Heart left ventricle (tissue), 16 donors: ENCODE results near the gene ZBTB26. TPM values are rescaled to one million over a fixed set of nuclear protein-coding genes. Genes with fewer than 3 reads are reported as not detected.

ENCODE experiments used
- ATAC-seq, 4 donors: fragments of 200-7000 bp; cut with Tn5 transposase; one replicate each; pipeline ENCODE4 v1.9.1; 2020 to 2022; ENCODE audit warnings: moderate library complexity in 4 of 4, mild to moderate bottlenecking in 3 of 4, moderate number of reproducible peaks in 1 of 4
- DNase-seq, 5 donors: peaks; one replicate each; pipeline ENCODE4 v3.0.0-alpha.2; 2020
- H3K27ac ChIP-seq, 12 donors: fragments of 200-600 bp; sonication (generic) in 4 of 12; one replicate each; pipeline versions ENCODE4 v1.5.0 to v1.8.0; 2016 to 2022; ENCODE audit warnings: mild to moderate bottlenecking in 2 of 12
- H3K27me3 ChIP-seq, 9 donors: fragments of 200-600 bp; sonication (generic) in 2 of 9; one replicate each; pipeline versions ENCODE4 v1.5.1 to v1.8.0; 2016 to 2022; ENCODE audit warnings: mild to moderate bottlenecking in 3 of 9
- H3K36me3 ChIP-seq, 9 donors: fragments of 200-600 bp; sonication (generic) in 2 of 9; one replicate each; pipeline versions ENCODE4 v1.5.0 to v1.8.0; 2018 to 2022; ENCODE audit warnings: mild to moderate bottlenecking in 2 of 9
- H3K4me1 ChIP-seq, 12 donors: fragments of 200-600 bp; sonication (generic) in 4 of 12; one replicate each; pipeline versions ENCODE4 v1.5.0 to v1.8.0; 2016 to 2022; ENCODE audit warnings: mild to moderate bottlenecking in 3 of 12
- H3K4me3 ChIP-seq, 12 donors: fragments of 200-600 bp; sonication (generic) in 4 of 12; one replicate each; pipeline versions ENCODE4 v1.5.0 to v1.8.0; 2017 to 2022; ENCODE audit warnings: mild to moderate bottlenecking in 9 of 12, moderate library complexity in 4 of 12
- H3K9me3 ChIP-seq, 12 donors: fragments of 200-600 bp; sonication (generic) in 4 of 12; one replicate each; pipeline versions ENCODE4 v1.5.0 to v1.8.0; 2016 to 2022; ENCODE audit warnings: mild to moderate bottlenecking in 1 of 12
- CTCF ChIP-seq, 12 donors: fragments of 200-600 bp; sonication (generic) in 4 of 12; IDR thresholded peaks; one replicate each; pipeline versions ENCODE4 v1.5.0 to v1.8.0; 2018 to 2022; ENCODE audit warnings: antibody characterized with exemption in 12 of 12, mild to moderate bottlenecking in 5 of 12
- POLR2A ChIP-seq, 2 donors: fragments of 450-650 bp; IDR thresholded peaks; one replicate each; pipeline ENCODE4 v1.6.1; 2017; ENCODE audit warnings: antibody characterized with exemption in 2 of 2, mild to moderate bottlenecking in 2 of 2, moderate library complexity in 2 of 2
- WGBS, 4 donors: extraction: QIAGEN DNeasy Blood & Tissue Kit in 2 of 4; methylation state at CpG; one replicate each; pipeline versions ENCODE4 v1.1.5 to v1.1.7; 2013 to 2018; 5-methylcytosine and 5-hydroxymethylcytosine counted together
- intact Hi-C, 10 donors: fragments of 100-400 bp; cut with DNase I; formaldehyde crosslinking; loops; one replicate each; pipeline versions ENCODE4 v1.11.1 to v1.14.2; 2022
- polyA plus RNA-seq, 2 donors: library from polyadenylated mRNA; stranded (reverse); fragments of 200-250 nt; gene quantifications; one replicate each; pipeline ENCODE4 v1.2.3, GENCODE V29; 2013
- total RNA-seq, 9 donors: library from RNA; depleted of rRNA in 2 of 9; stranded (reverse); fragments of >200 nt in 2 of 9; fragmentation: NEBNext Ultra II Directional in 3 of 9; extraction: Animal tissue kit (Norgen Biotek cat#: 25700) in 3 of 9; gene quantifications; one replicate each; pipeline versions ENCODE4 v1.1.0 to v1.2.4, GENCODE V29; 2016 to 2023
- donor health status: ischemic (EF 13 %, LVEDD 7.1; RV severe dilation, severe dysfunction).
- donor health status: healthy with polysubstance abuse.
- donor health status: DM: no; HTN: yes; CAD: no.
- donor health status: DM: no; HTN: no; CAD: no.
- donor health status: ischemic (EF 25% LVEDD 6.9; RV normal size, moderate dysfunction).
- donor health status: ischemic (EF 25% LVEDD 5.7; RV mildly dilated, moderate dysfunction).
- donor health status: healthy.
- donor health status: DM: yes; HTN: yes; CAD: no.
- donor health status: ischemic (EF 35%, LVEDD 5.7; RV mildly dilated, moderate dysfunction).
- donor health status: nonischemic (EF 11% LVEDD 7.7; RV severe dilation, severe dysfunction).
- donor health status: DM: yes; HTN: yes; CAD: no.
- donor health status: PGD.
- donor health status: ischemic (EF 29% LVEDD 5.4; RV normal size, mild dysfunction).
- donor health status: nonischemic (EF 23%, LVEDD 6.1; RV moderate dilation, normal function).

The ZBTB26 gene
- total and polyA plus RNA-seq, 11 donors, result 1.3 to 6.1 (median 3.3) TPM

- H3K27me3 ChIP-seq, result no peaks in the 10 kb centered on the region
- no peak for DNase-seq
- peak overlapping the region in 11 of 12 donors; percentile 46 to 95 (median 80) for H3K27ac ChIP-seq
- WGBS, 4 donors, result 32 to 33% (median 32%) methylated on average over 6 of the region's 6 CpGs
- intact Hi-C loops, result loop anchor here in 3 of 10 donors (2.0 to 5.0 kb wide), 5 partner anchors 33 to 52 kb away; partner anchors contain the start of gene RC3H2 (in 2 of the 3)
- H3K4me3 ChIP-seq, result peak overlapping the region in 9 of 12 donors; percentile 36 to 99 (median 86)
- H3K36me3 ChIP-seq, result peaks cover 0 to 45% (median 24%) of the 10 kb centered on the region in 9 donors
- no peak for ATAC-seq
- H3K9me3 ChIP-seq, result no peaks in the 10 kb centered on the region
- H3K4me1 ChIP-seq, result peaks cover 0 to 36% (median 26%) of the 10 kb centered on the region in 12 donors
- TF ChIP-seq CTCF (IDR thresholded peaks at IDR 0.05) (no peak), POLR2A (IDR thresholded peaks at IDR 0.05) (no peak)
Measured at GRCh38 chr9:122940454-122940748, 9.1 kb upstream of the ZBTB26 start.

GRCh38 chr9:122939601-122940000 is 8.3 kb upstream of the ZBTB26 start:
- Histone ChIP-seq H3K9me3 (no peaks in the 10 kb centered on the region), H3K36me3 (peaks cover 0 to 45% (median 21%) of the 10 kb centered on the region in 9 donors), H3K27ac (peak overlapping the region in 2 of 12 donors; percentile 50 to 80), H3K27me3 (no peaks in the 10 kb centered on the region), H3K4me1 (peaks cover 0 to 33% (median 23%) of the 10 kb centered on the region in 12 donors), H3K4me3 (no peak overlapping the region)
- intact Hi-C loops, result loop anchor here in 1 of 10 donors (10.0 kb wide), 1 partner anchor 45 kb away; no protein-coding TSS in a partner anchor
- no peak for ATAC-seq
- no peak for DNase-seq
- 86 to 92% (median 90%) methylated on average over 4 of the region's 4 CpGs for WGBS, 4 donors
- no peak for TF ChIP-seq CTCF (IDR thresholded peaks at IDR 0.05)
- TF ChIP-seq POLR2A (IDR thresholded peaks at IDR 0.05), result no peak

GRCh38 chr9:122936883-122937282 is 5.6 kb upstream of the ZBTB26 start:
- Histone ChIP-seq H3K27me3 (no peaks in the 10 kb centered on the region), H3K9me3 (no peaks in the 10 kb centered on the region), H3K27ac (no peak overlapping the region), H3K4me3 (no peak overlapping the region), H3K4me1 (peaks cover 2 to 35% (median 27%) of the 10 kb centered on the region in 12 donors), H3K36me3 (peaks cover 0 to 42% (median 21%) of the 10 kb centered on the region in 9 donors)
- TF ChIP-seq CTCF (IDR thresholded peaks at IDR 0.05), result no peak
- no peak for TF ChIP-seq POLR2A (IDR thresholded peaks at IDR 0.05)
- DNase-seq (no peak), ATAC-seq (no peak)
- WGBS, 4 donors, result 55 to 90% (median 71%) methylated on average over 1 of the region's 1 CpG
- intact Hi-C loops, result loop anchor here in 1 of 10 donors (10.0 kb wide), 1 partner anchor 48 kb away; no protein-coding TSS in a partner anchor

GRCh38 chr9:122936464-122936863 is 5.2 kb upstream of the ZBTB26 start:
- peaks cover 0 to 31% (median 23%) of the 10 kb centered on the region in 12 donors for H3K4me1 ChIP-seq
- no peak for TF ChIP-seq POLR2A (IDR thresholded peaks at IDR 0.05)
- no peak for TF ChIP-seq CTCF (IDR thresholded peaks at IDR 0.05)
- no peak overlapping the region for H3K27ac ChIP-seq
- H3K4me3 ChIP-seq, result no peak overlapping the region
- intact Hi-C loops, result loop anchor here in 1 of 10 donors (10.0 kb wide), 1 partner anchor 48 kb away; no protein-coding TSS in a partner anchor
- ATAC-seq, result no peak
- peaks cover 0 to 42% (median 21%) of the 10 kb centered on the region in 9 donors for H3K36me3 ChIP-seq
- DNase-seq, result no peak
- no peaks in the 10 kb centered on the region for H3K27me3 ChIP-seq
- WGBS, 4 donors, result 81 to 93% (median 90%) methylated on average over 5 of the region's 5 CpGs
- H3K9me3 ChIP-seq, result no peaks in the 10 kb centered on the region
